Measurements from ENCODE around the gene PLCG2. TPM values are rescaled to one million over a fixed set of nuclear protein-coding genes. Genes with fewer than 3 reads are reported as not detected.

PLCG2 gene
- total and polyA plus RNA-seq, 8 donors = 5.1 to 48.7 (median 9.4) TPM

GRCh38 chr16:81809567-81809966 is 30.5 kb downstream of the PLCG2 start:
- H3K4me3 ChIP-seq = no peak overlapping the region
- no peak overlapping the region for H3K27ac ChIP-seq
- H3K36me3 ChIP-seq = no peaks in the 10 kb centered on the region
- no peaks in the 10 kb centered on the region for H3K9me3 ChIP-seq
- ATAC-seq (no peak), DNase-seq (no peak)
- intact Hi-C loops (cut with DNase I) = no loop called here
- TF ChIP-seq, protein P1, sequence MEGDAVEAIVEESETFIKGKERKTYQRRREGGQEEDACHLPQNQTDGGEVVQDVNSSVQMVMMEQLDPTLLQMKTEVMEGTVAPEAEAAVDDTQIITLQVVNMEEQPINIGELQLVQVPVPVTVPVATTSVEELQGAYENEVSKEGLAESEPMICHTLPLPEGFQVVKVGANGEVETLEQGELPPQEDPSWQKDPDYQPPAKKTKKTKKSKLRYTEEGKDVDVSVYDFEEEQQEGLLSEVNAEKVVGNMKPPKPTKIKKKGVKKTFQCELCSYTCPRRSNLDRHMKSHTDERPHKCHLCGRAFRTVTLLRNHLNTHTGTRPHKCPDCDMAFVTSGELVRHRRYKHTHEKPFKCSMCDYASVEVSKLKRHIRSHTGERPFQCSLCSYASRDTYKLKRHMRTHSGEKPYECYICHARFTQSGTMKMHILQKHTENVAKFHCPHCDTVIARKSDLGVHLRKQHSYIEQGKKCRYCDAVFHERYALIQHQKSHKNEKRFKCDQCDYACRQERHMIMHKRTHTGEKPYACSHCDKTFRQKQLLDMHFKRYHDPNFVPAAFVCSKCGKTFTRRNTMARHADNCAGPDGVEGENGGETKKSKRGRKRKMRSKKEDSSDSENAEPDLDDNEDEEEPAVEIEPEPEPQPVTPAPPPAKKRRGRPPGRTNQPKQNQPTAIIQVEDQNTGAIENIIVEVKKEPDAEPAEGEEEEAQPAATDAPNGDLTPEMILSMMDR (IDR thresholded peaks at IDR 0.05) = no peak
- H3K4me1 ChIP-seq = peaks cover 0 to 11% of the 10 kb centered on the region in 2 donors
- no peaks in the 10 kb centered on the region for H3K27me3 ChIP-seq

DNA sequence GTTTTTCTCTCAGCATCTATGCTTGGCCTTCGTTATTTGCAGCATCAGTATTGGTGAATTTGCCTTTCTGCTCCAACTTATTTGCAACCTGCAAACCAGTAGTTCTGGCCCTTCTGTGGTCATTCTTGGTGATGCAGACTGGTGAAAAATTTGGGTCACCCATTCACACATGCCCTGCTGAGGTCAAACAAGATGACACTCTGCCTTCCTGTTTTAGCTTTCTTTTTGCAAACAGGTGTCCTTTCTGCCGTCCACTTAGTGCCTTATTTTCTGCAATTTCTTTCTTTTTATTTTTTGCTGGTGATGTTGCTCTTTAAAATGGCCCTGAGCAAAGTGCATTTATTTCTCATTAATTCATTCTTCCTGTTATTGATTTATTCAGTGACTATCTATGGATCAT is 31.3 kb downstream of the PLCG2 start:
- H3K27ac ChIP-seq = no peak overlapping the region
- H3K4me3 ChIP-seq = no peak overlapping the region
- no peaks in the 10 kb centered on the region for H3K9me3 ChIP-seq
- H3K36me3 ChIP-seq = no peaks in the 10 kb centered on the region
- no peaks in the 10 kb centered on the region for H3K27me3 ChIP-seq
- DNase-seq (no peak), ATAC-seq (no peak)
- H3K4me1 ChIP-seq = peaks cover 0 to 11% of the 10 kb centered on the region in 2 donors
- TF ChIP-seq, protein P1 (IDR thresholded peaks at IDR 0.05) = no peak
- intact Hi-C loops (cut with DNase I) = no loop called here

- no peak for ATAC-seq
- H3K27ac ChIP-seq = no peak overlapping the region
- intact Hi-C loops (cut with DNase I) = no loop called here
- no peak overlapping the region for H3K4me3 ChIP-seq
- no peaks in the 10 kb centered on the region for H3K9me3 ChIP-seq
- H3K4me1 ChIP-seq = peaks cover 0 to 11% of the 10 kb centered on the region in 2 donors
- no peak for DNase-seq
- no peaks in the 10 kb centered on the region for H3K27me3 ChIP-seq
- TF ChIP-seq, protein P1 (IDR thresholded peaks at IDR 0.05) = no peak
- no peaks in the 10 kb centered on the region for H3K36me3 ChIP-seq
These were observed 31.9 kb downstream of the PLCG2 start for GRCh38 chr16:81810894-81811538.

GRCh38 chr16:81813648-81814047 is 34.6 kb downstream of the PLCG2 start:
- H3K27me3 ChIP-seq = no peaks in the 10 kb centered on the region
- TF ChIP-seq, protein P1 (IDR thresholded peaks at IDR 0.05) = no peak
- ATAC-seq (no peak), DNase-seq (no peak)
- no peaks in the 10 kb centered on the region for H3K36me3 ChIP-seq
- H3K9me3 ChIP-seq = no peaks in the 10 kb centered on the region
- H3K27ac ChIP-seq = peak overlapping the region in 1 of 2 donors; percentile 42
- no peak overlapping the region for H3K4me3 ChIP-seq
- intact Hi-C loops (cut with DNase I) = no loop called here
- peaks cover 0 to 30% of the 10 kb centered on the region in 2 donors for H3K4me1 ChIP-seq

GRCh38 chr16:81814751-81815428 is 35.8 kb downstream of the PLCG2 start:
- Histone ChIP-seq H3K36me3 (no peaks in the 10 kb centered on the region), H3K9me3 (no peaks in the 10 kb centered on the region), H3K27ac (peak overlapping the region in 1 of 2 donors; percentile 4), H3K4me3 (no peak overlapping the region), H3K27me3 (no peaks in the 10 kb centered on the region), H3K4me1 (peaks cover 0 to 30% of the 10 kb centered on the region in 2 donors)
- no peak for DNase-seq
- TF ChIP-seq, protein P1 (IDR thresholded peaks at IDR 0.05) = no peak
- ATAC-seq = no peak
- intact Hi-C loops (cut with DNase I) = no loop called here

Data from left lung (tissue), 10 donors.